Activated CD8-positive, alpha-beta memory T cell treated with anti-CD3 and anti-CD28 coated beads, Interleukin-2, amount 50 U/mL, for 24 hours (primary cell): ENCODE results near the gene C6orf62.
"Not testable (repeated sequence)": the region's sequence is repeated elsewhere in the genome, so short reads cannot be mapped to it uniquely, and the experiment has no call there.

ENCODE experiments used
- DNase-seq: peaks from one replicate; pipeline ENCODE4 v3.0.0-alpha.2; 2020; ENCODE audit errors: extremely low read depth

C6orf62 gene

GRCh38 chr6:24719125-24719971, at the start of gene C6orf62:
C6orf62 (minus strand) TSS chr6:24719154; CDS start chr6:24718668, 486 bp downstream.
- DNase-seq = no peak

GRCh38 chr6:24768361-24768760, 49.4 kb upstream of the C6orf62 start:
- DNase-seq = no peak

- no peak for DNase-seq
Observed at GRCh38 chr6:24766680-24767462, 47.9 kb upstream of the C6orf62 start.

- DNase-seq = not testable (repeated sequence)
Observed at GRCh38 chr6:24765968-24766367, 47.0 kb upstream of the C6orf62 start.

GRCh38 chr6:24764833-24765828, 46.2 kb upstream of the C6orf62 start:
- not testable (repeated sequence) for DNase-seq

GRCh38 chr6:24763578-24763977, 44.6 kb upstream of the C6orf62 start:
- no peak for DNase-seq

GRCh38 chr6:24761851-24762250, 42.9 kb upstream of the C6orf62 start:
- no peak for DNase-seq

- no peak for DNase-seq
Observed at GRCh38 chr6:24761193-24761835, 42.4 kb upstream of the C6orf62 start.

GRCh38 chr6:24760210-24760609, 41.3 kb upstream of the C6orf62 start:
- DNase-seq = no peak

- DNase-seq = no peak
Observed at GRCh38 chr6:24759718-24760117, 40.8 kb upstream of the C6orf62 start.

- no peak for DNase-seq
Observed at GRCh38 chr6:24757611-24758010, 38.7 kb upstream of the C6orf62 start.

GRCh38 chr6:24755279-24755678, 36.3 kb upstream of the C6orf62 start:
- no peak for DNase-seq

GRCh38 chr6:24754378-24754777, 35.4 kb upstream of the C6orf62 start:
- DNase-seq = not testable (repeated sequence)

GRCh38 chr6:24753545-24753944, 34.6 kb upstream of the C6orf62 start:
- DNase-seq = no peak

GRCh38 chr6:24752917-24753492, 34.1 kb upstream of the C6orf62 start:
- no peak for DNase-seq

GRCh38 chr6:24752503-24752902, 33.5 kb upstream of the C6orf62 start:
- DNase-seq = no peak

GRCh38 chr6:24750878-24751277, 31.9 kb upstream of the C6orf62 start:
- DNase-seq = not testable (repeated sequence)

- no peak for DNase-seq
Observed at GRCh38 chr6:24749297-24749696, 30.3 kb upstream of the C6orf62 start.

- DNase-seq = no peak
Observed at GRCh38 chr6:24744911-24745310, 26.0 kb upstream of the C6orf62 start.

- DNase-seq = no peak
Observed at GRCh38 chr6:24743944-24744335, 25.0 kb upstream of the C6orf62 start.
